Breast epithelium (tissue), 3 donors: ENCODE data around the gene CDH23.

Source experiments
- CTCF ChIP-seq, 3 donors: fragments of 450-650 bp; IDR thresholded peaks; one replicate each; pipeline ENCODE4 v1.5.1; 2016 to 2017; ENCODE audit warnings: antibody characterized with exemption in 3 of 3, mild to moderate bottlenecking in 3 of 3, moderate library complexity in 3 of 3
- POLR2A ChIP-seq: fragments of 450-650 bp; IDR thresholded peaks from one replicate; pipeline ENCODE4 v1.6.1; 2016; ENCODE audit warnings: antibody characterized with exemption, mild to moderate bottlenecking, moderate library complexity
- POLR2AphosphoS5 ChIP-seq, 3 donors: sonication (generic); formaldehyde crosslinking; IDR thresholded peaks; one replicate each; pipeline ENCODE4 v1.6.1; 2017; ENCODE audit warnings: antibody characterized with exemption in 3 of 3

GRCh38 chr10:71842422-71842821 lies 445.7 kb downstream of the CDH23 start:
- no peak for TF ChIP-seq CTCF (IDR thresholded peaks at IDR 0.05)
- TF ChIP-seq POLR2AphosphoS5 (IDR thresholded peaks at IDR 0.05) = no peak
- TF ChIP-seq POLR2A = no peak
